Stimulated activated CD8-positive, alpha-beta memory T cell treated with anti-CD3 and anti-CD28 coated beads, Interleukin-4, amount 100 ng/mL, for 24 hours (primary cell): ENCODE results near the gene TM7SF3.

Experiments used
- DNase-seq: peaks from one replicate; pipeline ENCODE4 v3.0.0-alpha.2; 2020; ENCODE audit warnings: low read depth

The TM7SF3 gene

DNA sequence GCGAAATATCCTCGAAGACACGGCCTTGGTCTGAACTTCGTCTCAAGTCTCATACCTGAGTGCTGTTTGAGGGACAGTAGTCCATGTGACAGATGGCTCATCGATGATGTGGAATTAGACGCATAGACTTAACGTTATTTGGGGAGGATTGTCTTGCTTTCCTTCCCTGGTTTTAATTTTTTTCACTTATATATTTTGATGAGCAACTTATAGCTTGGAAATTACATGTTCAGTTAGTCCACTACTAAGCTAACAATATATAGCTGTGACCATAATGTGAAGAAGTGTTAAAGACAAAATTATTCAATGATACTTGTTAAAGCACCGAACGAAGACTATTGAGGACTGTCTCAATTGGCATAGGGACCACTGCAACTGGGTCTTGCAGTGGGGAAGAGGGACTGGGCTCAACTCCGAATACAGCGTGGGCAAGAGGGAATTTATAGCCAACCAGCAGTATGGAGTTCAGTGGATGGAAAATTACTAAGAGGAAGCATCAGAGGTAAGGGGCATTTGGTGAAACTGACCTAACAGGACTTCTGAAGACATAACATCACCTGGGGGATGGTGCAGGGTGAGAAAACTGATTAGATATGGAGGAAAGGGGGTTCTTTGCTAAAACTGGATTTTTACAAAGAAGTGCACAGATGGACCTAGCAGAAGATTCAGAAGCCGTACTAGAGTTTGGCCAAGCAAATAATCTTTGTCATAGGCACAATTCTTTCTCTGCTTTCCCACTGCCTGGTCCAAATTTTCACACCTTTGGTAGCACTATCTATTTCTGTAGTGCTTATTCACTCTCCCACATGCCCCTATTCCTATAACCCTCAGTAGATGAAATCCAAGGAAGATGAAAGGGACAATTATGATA, 910 bp upstream of the TM7SF3 start:
- DNase-seq = no peak

- no peak for DNase-seq
Measured at GRCh38 chr12:27013611-27014084, 536 bp downstream of the TM7SF3 start.

DNA sequence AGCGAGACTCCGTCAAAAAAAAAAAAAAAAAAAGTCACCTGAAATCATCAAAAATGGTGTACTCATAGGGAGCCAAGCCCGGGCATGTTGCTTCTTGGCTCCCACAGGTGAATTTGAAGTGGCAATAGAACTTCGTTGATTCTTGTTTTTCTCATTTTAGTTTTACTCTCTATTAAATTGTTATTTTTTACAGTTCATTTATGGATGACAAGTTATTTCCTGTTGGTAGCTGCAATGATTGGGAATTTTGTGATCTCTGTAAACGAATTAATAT, 1.3 kb downstream of the TM7SF3 start:
- DNase-seq = no peak

GRCh38 chr12:27012239-27012981, 1.8 kb downstream of the TM7SF3 start:
- no peak for DNase-seq

DNA sequence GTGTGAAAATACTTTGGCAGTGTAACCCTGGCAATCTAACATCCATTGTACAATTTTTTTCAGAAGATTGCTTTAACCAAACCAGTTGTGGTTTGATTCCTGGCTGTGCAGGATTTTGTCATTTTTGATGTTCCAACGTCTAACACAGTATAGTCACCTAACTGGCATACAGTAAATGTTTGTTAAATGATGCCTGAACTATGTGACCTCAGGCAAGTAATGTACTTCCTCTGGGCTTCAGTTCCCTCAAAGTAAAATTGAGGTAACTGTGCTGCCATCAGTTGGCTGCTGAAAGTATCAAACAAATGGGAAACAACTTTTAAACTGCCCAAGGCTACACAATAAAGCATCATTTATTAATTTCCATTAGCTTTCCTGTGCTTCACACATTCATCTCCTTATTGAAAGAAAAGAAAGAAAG, 4.3 kb downstream of the TM7SF3 start:
- no peak for DNase-seq

GRCh38 chr12:27008081-27008480, 6.1 kb downstream of the TM7SF3 start:
- DNase-seq = no peak

GRCh38 chr12:27006797-27007467, 7.3 kb downstream of the TM7SF3 start:
- DNase-seq = no peak

GRCh38 chr12:27005495-27005894, 8.7 kb downstream of the TM7SF3 start:
- DNase-seq = no peak

GRCh38 chr12:27003421-27004381, 10.5 kb downstream of the TM7SF3 start:
- no peak for DNase-seq

- no peak for DNase-seq
Measured at GRCh38 chr12:27002141-27002540, 12.0 kb downstream of the TM7SF3 start.

DNA sequence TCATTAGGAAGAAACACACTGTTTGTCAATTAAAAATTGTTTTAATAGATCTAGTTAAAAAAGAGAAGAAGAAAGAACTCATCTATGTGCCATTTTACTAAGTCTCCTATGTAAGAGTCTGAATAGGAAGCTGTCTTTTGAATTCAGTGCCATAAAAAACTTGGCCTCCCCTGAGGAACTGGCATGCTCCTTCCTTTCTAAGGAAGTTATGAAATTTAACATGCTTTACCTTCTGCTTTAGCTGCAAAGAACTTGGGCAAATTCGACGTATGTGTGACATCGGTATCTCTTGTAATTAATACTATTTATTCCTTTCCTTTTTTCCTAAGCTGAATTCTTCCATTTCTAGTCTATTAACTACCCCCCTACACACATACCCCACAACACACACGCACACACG, 12.5 kb downstream of the TM7SF3 start:
- DNase-seq = no peak

GRCh38 chr12:27000961-27001360, 13.2 kb downstream of the TM7SF3 start:
- DNase-seq = no peak

DNA sequence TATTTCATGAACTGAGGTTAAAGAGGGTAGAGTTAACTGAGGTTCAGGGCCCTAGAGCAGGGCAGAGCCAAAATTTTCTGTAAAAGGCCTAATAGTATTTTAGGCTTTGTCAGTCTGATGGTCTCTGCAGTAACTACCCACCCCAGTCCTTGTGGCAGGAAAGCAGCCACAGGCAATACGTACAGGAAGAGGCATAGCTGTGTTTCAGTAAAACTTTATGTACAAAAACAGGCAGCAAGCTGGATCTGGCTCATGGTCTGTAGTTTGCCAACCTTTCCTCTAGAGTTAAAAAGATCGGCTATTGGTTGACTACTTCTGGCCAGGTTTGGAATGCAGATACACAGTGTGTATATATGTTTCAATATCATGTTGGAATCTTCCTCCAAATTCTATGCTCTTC, 17.2 kb downstream of the TM7SF3 start:
- DNase-seq = no peak

DNA sequence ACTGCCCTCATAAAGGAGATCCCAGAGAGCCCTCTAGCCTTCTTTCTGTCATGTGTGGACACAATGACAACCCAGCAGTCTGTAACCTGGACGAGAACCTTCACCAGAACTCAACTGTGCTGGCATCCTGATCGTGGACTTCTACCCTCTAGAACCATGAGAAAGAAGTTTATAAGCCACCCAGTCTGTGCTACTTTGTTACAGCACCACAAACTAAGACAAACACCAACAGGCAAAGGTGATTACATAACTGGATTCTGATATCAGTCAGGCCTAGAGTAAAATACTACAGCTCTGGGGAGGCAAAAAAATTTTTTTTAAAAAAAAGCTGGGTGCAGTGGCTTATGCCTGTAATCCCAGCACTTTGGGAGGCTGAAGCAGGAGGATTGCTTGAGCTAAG, 18.5 kb downstream of the TM7SF3 start:
- DNase-seq = no peak

DNA sequence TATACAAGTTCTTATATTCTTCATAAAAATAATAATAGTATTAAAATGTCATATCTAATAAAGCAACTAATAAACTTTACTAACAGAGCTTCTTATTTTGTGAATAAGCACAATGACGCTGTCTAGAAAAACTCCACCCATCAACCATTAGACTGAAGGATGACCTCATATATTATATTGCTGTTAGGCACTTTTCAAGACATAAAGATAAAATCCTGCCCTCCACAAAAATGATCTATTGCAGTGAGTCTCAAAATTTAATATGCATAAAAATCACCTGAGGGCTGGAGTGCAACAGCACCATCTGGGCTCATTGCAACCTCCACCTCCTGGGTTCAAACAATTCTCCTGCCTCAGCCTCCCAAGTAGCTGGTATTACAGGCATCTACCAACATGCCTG, 20.1 kb downstream of the TM7SF3 start:
- no peak for DNase-seq

- no peak for DNase-seq
Measured at GRCh38 chr12:26991826-26992225, 22.4 kb downstream of the TM7SF3 start.

GRCh38 chr12:26989873-26990272, 24.3 kb downstream of the TM7SF3 start:
- DNase-seq = no peak

- no peak for DNase-seq
Measured at GRCh38 chr12:26988703-26989102, 25.5 kb downstream of the TM7SF3 start.

DNA sequence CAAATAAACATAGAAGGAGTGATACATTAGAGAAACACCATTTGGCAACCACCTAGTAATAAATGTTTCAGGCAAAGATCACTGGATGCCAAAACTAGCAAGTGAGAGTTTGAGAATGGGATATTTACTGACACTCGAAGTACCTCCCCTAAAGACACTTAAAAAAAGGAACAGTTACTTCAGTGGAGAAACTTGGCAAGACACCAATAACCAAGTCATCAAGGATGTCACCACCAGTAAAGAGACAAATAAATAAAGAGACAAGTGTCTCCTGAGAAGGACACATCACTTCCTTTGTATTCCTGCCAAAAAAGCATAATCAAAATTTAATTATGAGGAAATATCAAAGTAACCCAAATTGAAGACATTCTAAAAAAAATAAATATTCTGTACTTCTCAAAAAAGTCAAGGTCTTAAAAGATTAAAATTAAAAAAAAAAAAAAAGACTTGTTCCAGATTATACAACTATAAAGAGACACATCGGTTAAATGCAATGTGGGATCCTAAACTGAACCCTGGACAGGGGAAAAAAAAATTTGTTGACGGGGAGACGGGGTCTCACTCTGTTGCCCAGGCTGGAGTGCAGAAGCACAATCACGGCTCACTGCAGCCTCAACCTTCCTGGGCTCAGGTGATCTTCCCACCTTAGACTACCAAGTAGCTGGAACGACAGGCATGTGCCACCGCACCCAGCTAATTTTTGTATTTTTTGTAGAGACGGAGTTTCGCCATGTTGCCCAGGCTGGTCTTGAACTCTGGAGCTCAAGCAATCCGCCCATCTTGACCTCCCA, 26.4 kb downstream of the TM7SF3 start:
- no peak for DNase-seq

DNA sequence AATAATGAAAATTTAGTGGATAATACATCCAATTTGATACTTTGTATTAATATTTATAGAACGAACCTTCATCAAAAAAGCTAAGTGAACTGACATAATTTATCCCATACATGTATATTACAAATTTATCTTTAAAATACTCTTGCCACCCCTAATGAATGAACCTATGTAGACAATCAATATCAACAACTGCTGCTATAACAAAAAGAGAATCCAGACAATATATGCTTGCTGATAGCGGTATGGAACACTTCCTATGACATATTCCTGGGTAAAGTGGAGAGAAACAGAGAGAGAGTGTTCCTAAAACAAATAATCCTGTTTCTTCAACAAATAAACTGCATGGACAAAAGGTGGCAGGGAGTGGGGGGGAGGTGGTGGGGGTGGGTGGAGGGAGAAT, 31.3 kb downstream of the TM7SF3 start:
- no peak for DNase-seq

DNA sequence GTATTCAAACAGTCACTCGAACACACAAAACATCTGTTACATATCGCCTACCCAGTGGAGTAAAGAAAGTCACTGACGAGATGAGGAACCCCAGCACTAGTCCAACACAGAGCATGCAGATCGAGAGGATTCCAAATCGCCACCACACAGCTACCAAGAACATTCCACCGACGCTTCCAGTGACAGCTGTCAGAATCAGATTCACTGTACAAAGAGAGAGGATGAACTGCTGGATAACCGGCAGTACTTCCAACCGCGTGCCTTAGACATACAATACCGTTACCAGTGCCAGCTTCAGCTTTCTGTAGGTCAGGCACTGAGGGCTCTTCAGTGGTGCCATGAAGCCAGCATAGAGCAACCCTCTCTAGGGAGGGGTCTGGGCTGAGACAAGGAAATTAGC, 34.5 kb downstream of the TM7SF3 start:
- no peak for DNase-seq
